Effector memory CD4-positive, alpha-beta T cell (primary cell): ENCODE data around the gene CLDN2.

Source experiments
- DNase-seq, 3 donors: peaks; one replicate each; pipeline ENCODE4 v3.0.0-alpha.2; 2020
- H3K27ac ChIP-seq: 2 replicates; pipeline ENCODE4 v1.7.0; 2013; ENCODE audit warnings: mild to moderate bottlenecking, low read length, moderate library complexity; ENCODE audit not compliant: insufficient read depth, poor library complexity, severe bottlenecking
- H3K27me3 ChIP-seq: replicated peaks from 2 replicates; pipeline ENCODE4 v1.7.0; 2013; ENCODE audit warnings: mild to moderate bottlenecking, low read length; ENCODE audit not compliant: insufficient read depth, control insufficient read depth, poor library complexity, severe bottlenecking
- H3K36me3 ChIP-seq: 2 replicates; pipeline ENCODE4 v1.7.0; 2013; ENCODE audit warnings: mild to moderate bottlenecking, low read length, moderate library complexity; ENCODE audit not compliant: control insufficient read depth, insufficient read depth
- H3K4me1 ChIP-seq: 2 replicates; pipeline ENCODE4 v1.7.0; 2013; ENCODE audit warnings: low read length, mild to moderate bottlenecking; ENCODE audit not compliant: control insufficient read depth, insufficient read depth, poor library complexity, severe bottlenecking
- H3K4me3 ChIP-seq: 2 replicates; pipeline ENCODE4 v1.7.0; 2013; ENCODE audit warnings: low read length, low read depth, mild to moderate bottlenecking; ENCODE audit not compliant: insufficient read depth, poor library complexity, severe bottlenecking
- H3K9me3 ChIP-seq: 2 replicates; pipeline ENCODE4 v1.7.0; 2013; ENCODE audit warnings: mild to moderate bottlenecking, low read length, moderate library complexity; ENCODE audit not compliant: control insufficient read depth

Gene CLDN2

DNA sequence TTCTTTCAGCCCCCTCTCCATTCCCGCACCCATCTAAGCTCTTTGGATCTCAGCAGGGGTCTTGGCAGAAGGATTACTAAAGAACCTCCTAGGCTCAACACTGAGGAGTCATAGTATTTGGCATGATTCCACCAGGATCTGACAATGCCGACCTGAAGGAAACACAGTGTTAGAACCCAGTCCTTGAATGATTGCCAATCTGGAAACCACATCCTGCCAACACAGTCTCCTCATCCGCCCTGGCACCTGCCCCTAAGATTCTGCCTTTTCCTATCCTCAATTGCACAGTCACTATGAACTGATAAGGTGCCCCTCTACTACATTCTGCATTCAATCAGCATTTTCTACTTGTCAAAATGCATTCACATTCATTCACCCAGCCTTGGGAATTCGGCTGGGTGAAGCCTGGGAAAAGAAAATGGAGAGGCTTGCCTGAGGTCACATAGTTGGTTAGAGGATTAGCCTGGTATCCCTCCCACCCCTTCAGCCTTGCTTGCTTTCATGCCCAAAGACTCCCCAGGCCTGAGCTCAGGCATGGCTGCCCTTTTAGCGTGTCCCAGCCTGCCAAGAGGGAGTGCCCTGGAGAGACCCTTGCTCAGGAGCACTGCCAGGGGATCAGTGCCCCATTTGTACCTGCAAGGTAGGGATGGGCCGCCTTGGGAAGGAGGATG lies 2.2 kb upstream of the CLDN2 start:
- H3K4me1 ChIP-seq: no peaks in the 10 kb centered on the region
- H3K4me3 ChIP-seq: no peak overlapping the region
- H3K27me3 ChIP-seq: no peaks in the 10 kb centered on the region
- H3K36me3 ChIP-seq: no peaks in the 10 kb centered on the region
- H3K9me3 ChIP-seq: no peaks in the 10 kb centered on the region
- H3K27ac ChIP-seq: no peak overlapping the region
- no peak for DNase-seq

DNA sequence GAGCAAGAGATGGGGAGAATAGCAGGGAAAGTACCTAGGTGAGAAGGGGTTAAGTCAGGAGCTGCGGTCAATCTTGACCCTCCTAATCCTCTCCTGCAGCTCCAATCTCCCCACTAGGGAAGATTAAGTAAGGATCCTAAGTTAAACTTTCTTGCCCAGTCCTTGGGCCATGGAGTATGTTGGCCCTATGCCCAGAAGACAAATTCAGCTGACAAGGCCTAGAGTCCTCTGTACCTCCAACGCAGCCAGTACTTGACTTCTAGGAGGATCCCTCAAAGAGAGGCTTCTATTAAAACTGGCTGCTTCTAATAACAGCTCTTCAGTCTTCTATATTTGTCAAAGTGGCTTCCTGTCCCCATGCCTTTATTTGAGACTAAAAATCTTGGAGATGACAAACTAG lies 1.4 kb downstream of the CLDN2 start:
- no peaks in the 10 kb centered on the region for H3K27me3 ChIP-seq
- no peak overlapping the region for H3K27ac ChIP-seq

DNA sequence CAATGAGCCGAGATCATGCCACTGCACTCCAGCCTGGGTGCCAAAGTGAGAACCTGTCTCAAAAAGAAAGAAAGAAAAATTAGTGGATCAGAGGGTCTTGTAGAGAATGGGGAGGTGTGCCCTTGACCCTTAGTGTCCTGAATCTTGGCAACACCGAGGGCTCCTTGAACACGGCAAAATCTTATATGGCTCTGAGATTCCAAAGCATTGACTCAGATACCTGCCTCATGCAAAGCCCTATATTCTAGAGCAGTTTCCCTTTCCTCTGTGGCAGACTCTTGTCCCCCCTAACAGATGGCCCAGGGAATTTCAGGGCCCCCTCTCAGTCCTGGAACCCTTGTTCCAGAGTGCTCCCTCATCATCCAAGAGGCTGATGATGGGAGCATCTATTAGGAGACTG lies 6.8 kb downstream of the CLDN2 start:
- H3K9me3 ChIP-seq: no peaks in the 10 kb centered on the region
- H3K27ac ChIP-seq: no peak overlapping the region
- no peaks in the 10 kb centered on the region for H3K36me3 ChIP-seq
- no peaks in the 10 kb centered on the region for H3K4me1 ChIP-seq
- DNase-seq: no peak
- no peaks in the 10 kb centered on the region for H3K27me3 ChIP-seq
- H3K4me3 ChIP-seq: no peak overlapping the region

More for the DNA sequence above, 1.4 kb downstream of the CLDN2 start:
- DNase-seq: no peak
- no peaks in the 10 kb centered on the region for H3K36me3 ChIP-seq
- H3K4me1 ChIP-seq: no peaks in the 10 kb centered on the region
- no peak overlapping the region for H3K4me3 ChIP-seq
- H3K9me3 ChIP-seq: no peaks in the 10 kb centered on the region

DNA sequence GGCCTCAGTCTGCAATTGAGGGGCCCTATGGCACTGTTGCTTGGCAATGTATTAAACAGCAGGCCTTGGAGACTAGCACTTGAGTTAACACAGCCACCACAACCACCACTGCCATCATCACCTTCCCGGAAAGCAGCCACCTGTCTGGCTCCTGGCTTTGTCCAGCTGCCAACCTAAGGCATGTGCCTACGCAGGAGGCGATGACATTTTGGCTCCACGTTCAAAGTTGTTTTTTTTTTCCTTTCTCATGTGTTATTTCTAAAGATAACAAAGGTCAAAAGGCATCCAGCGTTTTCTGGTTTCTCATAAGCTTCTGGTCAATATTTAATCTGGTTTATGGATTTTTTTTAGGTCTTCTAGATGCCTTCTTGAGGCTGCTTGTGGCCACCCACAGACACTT lies 7.5 kb downstream of the CLDN2 start:
- H3K9me3 ChIP-seq: no peaks in the 10 kb centered on the region
- DNase-seq: no peak
- no peak overlapping the region for H3K4me3 ChIP-seq
- no peak overlapping the region for H3K27ac ChIP-seq
- H3K27me3 ChIP-seq: no peaks in the 10 kb centered on the region
- H3K4me1 ChIP-seq: no peaks in the 10 kb centered on the region
- H3K36me3 ChIP-seq: no peaks in the 10 kb centered on the region

DNA sequence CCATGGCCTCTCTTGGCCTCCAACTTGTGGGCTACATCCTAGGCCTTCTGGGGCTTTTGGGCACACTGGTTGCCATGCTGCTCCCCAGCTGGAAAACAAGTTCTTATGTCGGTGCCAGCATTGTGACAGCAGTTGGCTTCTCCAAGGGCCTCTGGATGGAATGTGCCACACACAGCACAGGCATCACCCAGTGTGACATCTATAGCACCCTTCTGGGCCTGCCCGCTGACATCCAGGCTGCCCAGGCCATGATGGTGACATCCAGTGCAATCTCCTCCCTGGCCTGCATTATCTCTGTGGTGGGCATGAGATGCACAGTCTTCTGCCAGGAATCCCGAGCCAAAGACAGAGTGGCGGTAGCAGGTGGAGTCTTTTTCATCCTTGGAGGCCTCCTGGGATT lies 8.0 kb downstream of the CLDN2 start:
- Histone ChIP-seq H3K4me1 (peaks cover under 1% of the 10 kb centered on the region), H3K27me3 (no peaks in the 10 kb centered on the region)
- no peak for DNase-seq

DNA sequence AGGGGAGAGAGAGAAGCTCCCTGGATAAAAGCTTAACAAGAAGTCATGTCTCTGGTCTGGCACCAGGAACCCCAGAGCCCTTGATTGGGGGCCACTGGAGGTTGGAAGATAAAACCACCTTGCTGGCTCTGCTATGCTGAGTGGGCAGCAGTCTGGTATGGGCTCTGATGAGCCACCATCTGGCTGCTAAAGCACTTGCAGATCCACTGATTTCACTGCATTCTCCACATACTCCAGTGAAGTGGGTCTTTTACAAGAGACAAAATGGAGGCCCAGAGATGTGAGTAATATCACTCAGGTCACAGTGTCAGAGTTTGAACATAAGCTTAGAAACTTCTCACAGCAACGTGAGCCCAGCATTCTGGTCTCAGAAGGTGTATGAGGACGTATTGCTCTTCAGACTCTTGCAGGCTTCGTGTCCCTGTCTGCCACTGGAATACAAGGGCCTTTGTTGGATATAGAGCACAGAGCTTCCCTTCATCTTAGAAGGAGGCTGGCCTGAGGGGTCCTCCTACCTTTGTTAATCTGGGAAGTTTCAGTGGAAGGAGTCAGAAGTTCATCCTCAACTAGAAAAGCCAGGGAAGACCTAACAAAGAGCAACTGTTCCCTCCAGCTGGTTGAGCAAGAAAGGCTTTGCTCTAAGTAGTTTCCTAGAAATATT lies 11.8 kb downstream of the CLDN2 start:
- Histone ChIP-seq H3K27ac (no peak overlapping the region), H3K9me3 (no peaks in the 10 kb centered on the region)
- DNase-seq: no peak

More for the DNA sequence above, 8.0 kb downstream of the CLDN2 start:
- Histone ChIP-seq H3K4me3 (no peak overlapping the region), H3K27ac (no peak overlapping the region), H3K9me3 (no peaks in the 10 kb centered on the region), H3K36me3 (no peaks in the 10 kb centered on the region)

DNA sequence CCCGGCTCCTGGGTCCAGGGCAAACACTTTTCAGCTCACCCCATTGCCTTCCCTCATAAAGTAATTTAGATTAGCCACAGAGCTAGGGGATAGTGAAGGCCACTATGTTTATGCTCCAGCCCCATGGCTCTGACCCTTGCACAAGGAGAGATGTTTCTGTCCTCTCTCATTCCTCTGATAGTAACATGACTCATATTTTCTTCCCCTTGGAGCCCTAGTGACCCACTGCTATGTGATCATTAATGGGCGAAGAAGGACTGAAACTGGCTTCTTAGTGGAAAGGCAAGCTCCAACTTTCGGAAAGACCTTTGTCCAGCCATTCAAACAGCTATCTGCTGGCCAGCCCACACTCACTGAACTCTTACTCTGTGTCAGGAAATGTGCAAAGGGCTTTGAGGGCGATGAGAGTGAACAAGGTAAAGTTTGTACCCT lies 12.3 kb downstream of the CLDN2 start:
- no peaks in the 10 kb centered on the region for H3K27me3 ChIP-seq
- H3K27ac ChIP-seq: no peak overlapping the region
- no peaks in the 10 kb centered on the region for H3K9me3 ChIP-seq
- DNase-seq: no peak
- H3K4me1 ChIP-seq: peaks cover 6% of the 10 kb centered on the region
- no peaks in the 10 kb centered on the region for H3K36me3 ChIP-seq
- H3K4me3 ChIP-seq: no peak overlapping the region

More for the DNA sequence above, 11.8 kb downstream of the CLDN2 start:
- Histone ChIP-seq H3K27me3 (no peaks in the 10 kb centered on the region), H3K4me3 (no peak overlapping the region), H3K4me1 (peaks cover 6% of the 10 kb centered on the region), H3K36me3 (no peaks in the 10 kb centered on the region)

DNA sequence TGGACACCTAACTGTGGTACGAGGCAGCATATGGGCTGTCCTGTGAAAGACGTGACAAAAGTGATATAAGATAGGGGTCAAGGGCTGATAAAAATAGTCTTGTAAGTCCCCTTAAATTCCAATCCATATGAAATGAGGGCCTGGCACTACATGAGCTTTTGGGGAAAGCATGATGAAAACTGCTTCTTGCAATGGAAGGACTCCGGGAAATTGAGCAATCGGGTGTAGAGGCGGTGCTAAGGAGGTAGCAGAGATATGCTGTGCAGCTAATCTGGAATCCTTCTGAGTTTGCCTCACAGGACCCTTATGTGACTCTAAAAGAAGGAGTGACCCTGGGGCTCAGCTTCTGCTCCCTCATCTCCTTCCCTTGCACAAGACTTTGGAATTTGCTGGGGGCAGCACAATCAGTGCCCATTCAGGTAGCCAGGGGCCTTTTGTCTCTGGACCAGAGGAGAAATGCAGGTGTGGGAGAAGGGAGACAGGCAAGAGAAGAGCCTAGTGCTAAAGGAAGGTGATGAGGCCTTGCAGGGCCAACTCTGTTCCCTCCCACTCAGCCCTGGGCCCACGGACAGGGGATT lies 12.8 kb downstream of the CLDN2 start:
- no peaks in the 10 kb centered on the region for H3K36me3 ChIP-seq
- peaks cover 6% of the 10 kb centered on the region for H3K4me1 ChIP-seq
- no peak overlapping the region for H3K27ac ChIP-seq
- DNase-seq: no peak
- H3K4me3 ChIP-seq: no peak overlapping the region
- H3K9me3 ChIP-seq: no peaks in the 10 kb centered on the region
- no peaks in the 10 kb centered on the region for H3K27me3 ChIP-seq

DNA sequence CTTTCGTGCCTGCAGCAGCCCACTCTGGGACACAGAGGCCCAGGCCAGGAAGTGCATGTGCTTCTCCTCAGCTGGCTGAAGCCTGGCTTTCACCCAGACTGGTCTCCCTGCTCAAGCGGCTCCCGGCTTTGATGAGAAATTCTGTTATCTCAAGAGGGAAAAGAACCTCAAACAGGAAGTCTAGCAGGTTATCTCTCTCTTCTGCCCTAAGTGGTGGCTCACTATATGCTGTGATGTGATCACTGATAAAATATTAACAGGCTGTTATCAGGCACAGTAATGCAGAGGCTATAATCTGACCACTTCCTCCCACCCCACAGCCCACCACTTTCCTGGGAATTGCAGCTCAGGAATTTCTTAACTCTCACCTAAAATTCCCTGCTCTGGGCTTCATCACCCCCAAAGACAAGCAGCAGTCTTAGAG lies 13.3 kb downstream of the CLDN2 start:
- H3K27me3 ChIP-seq: no peaks in the 10 kb centered on the region
- no peaks in the 10 kb centered on the region for H3K9me3 ChIP-seq
- no peak overlapping the region for H3K4me3 ChIP-seq
- DNase-seq: no peak
- H3K36me3 ChIP-seq: no peaks in the 10 kb centered on the region
- peaks cover 6% of the 10 kb centered on the region for H3K4me1 ChIP-seq
- no peak overlapping the region for H3K27ac ChIP-seq

DNA sequence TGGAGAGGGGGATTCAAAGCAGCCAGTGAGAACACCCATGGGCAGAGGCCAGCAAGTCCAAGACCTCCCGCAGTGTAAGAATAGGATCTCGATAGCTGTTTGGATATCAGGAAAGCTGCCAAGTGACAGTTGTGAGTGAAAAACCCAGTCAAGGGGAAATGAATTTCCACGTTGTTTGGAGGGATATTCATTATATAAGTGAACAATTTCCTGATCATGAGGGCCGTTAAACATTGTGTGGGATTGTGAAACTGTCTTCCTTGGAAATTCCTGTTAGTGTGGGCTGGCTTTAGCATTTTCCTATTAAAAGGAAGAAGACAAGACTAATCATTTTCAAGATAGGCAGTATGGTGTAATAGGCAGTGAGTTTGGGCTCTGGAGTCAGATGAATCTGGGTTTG lies 15.0 kb downstream of the CLDN2 start:
- H3K27ac ChIP-seq: no peak overlapping the region
- no peak for DNase-seq

More for the DNA sequence above, 15.0 kb downstream of the CLDN2 start:
- H3K36me3 ChIP-seq: no peaks in the 10 kb centered on the region
- H3K4me1 ChIP-seq: peaks cover 6% of the 10 kb centered on the region
- H3K27me3 ChIP-seq: no peaks in the 10 kb centered on the region
- H3K4me3 ChIP-seq: no peak overlapping the region
- no peaks in the 10 kb centered on the region for H3K9me3 ChIP-seq
